GM12878 (cell line): ENCODE measurements around the gene ALPP. TPM values are rescaled to one million over a fixed set of nuclear protein-coding genes. Genes with fewer than 3 reads are reported as not detected.

ENCODE experiments used
- ATAC-seq: fragments of 200-7000 bp; cut with Tn5 transposase; 3 replicates; pipeline ENCODE4 v1.9.1; 2020; ENCODE audit warnings: mild to moderate bottlenecking, moderate library complexity
- BruUV-seq: library from RNA; stranded (reverse); fragments of 400-500 nt; replicated peaks from 2 replicates; lab custom pipeline; 2021; lab: Mats Ljungman, UMichigan
- CTCF ChIA-PET: fragments of 300-600 bp; sonication (Branson Sonifier 250); formaldehyde crosslinking; extraction: SDS; loops from one replicate; lab custom pipeline; 2021; ENCODE audit warnings: inconsistent platforms; lab: Yijun Ruan, JAX
- POLR2A ChIA-PET: fragments of 350-600 bp; formaldehyde crosslinking; extraction: SDS; loops from one replicate; lab custom pipeline; 2021; ENCODE audit warnings: inconsistent platforms; lab: Charles Lee
- RAD21 ChIA-PET: fragments of 300-600 bp; sonication (Branson Sonifier 250); formaldehyde crosslinking; loops from one replicate; lab custom pipeline; 2023; ENCODE audit warnings: antibody characterized with exemption; ENCODE audit not compliant: unreplicated experiment; lab: Charles Lee
- SMC1A ChIA-PET: fragments of 300-600 bp; sonication (Branson Sonifier 250); formaldehyde crosslinking; loops from one replicate; lab custom pipeline; 2023; ENCODE audit not compliant: unreplicated experiment, uncharacterized antibody; lab: Charles Lee
- DNase-seq: peaks from one replicate; pipeline ENCODE4 v3.0.0-alpha.2; 2011; ENCODE audit warnings: low read depth, low spot score
- FAIRE-seq: peaks from 3 replicates; lab custom pipeline; 2011; peaks lifted over from hg19 to GRCh38; lab: Jason Lieb, UNC
- H2AFZ ChIP-seq: 2 replicates; pipeline ENCODE4 v1.6.0; 2011; ENCODE audit warnings: low read depth, low read length, control low read depth; ENCODE audit not compliant: control insufficient read depth
- H3K27ac ChIP-seq: 2 replicates; pipeline ENCODE4 v1.5.1; 2011; ENCODE audit warnings: control low read depth; ENCODE audit not compliant: control insufficient read depth, insufficient read depth
- H3K27me3 ChIP-seq, 2 experiments: replicated peaks in 1 of 2; 2 replicates each; pipeline versions ENCODE4 v1.6.0 to v1.6.1; 2011; ENCODE audit warnings: low read length in 1 of 2; ENCODE audit not compliant: control insufficient read depth in 2 of 2, insufficient read depth in 2 of 2
- H3K36me3 ChIP-seq, 2 experiments: 2 replicates each; pipeline ENCODE4 v1.5.1; 2011; ENCODE audit warnings: low read length in 1 of 2; ENCODE audit not compliant: control insufficient read depth in 2 of 2, insufficient read depth in 2 of 2
- H3K4me1 ChIP-seq: 2 replicates; pipeline ENCODE4 v1.6.1; 2011; ENCODE audit warnings: mild to moderate bottlenecking, low read length, moderate library complexity, mixed read lengths; ENCODE audit not compliant: control insufficient read depth, insufficient read depth
- H3K4me2 ChIP-seq: 2 replicates; pipeline ENCODE4 v1.6.0; 2011; ENCODE audit warnings: control low read depth; ENCODE audit not compliant: control insufficient read depth, insufficient read depth
- H3K4me3 ChIP-seq: fragments of 200-600 bp; sonication (generic); 2 replicates; pipeline ENCODE4 v1.5.1; 2016
- H3K79me2 ChIP-seq: 2 replicates; pipeline ENCODE4 v1.6.0; 2011; ENCODE audit warnings: low read length; ENCODE audit not compliant: control insufficient read depth, insufficient read depth
- H3K9ac ChIP-seq: 2 replicates; pipeline ENCODE4 v1.8.0; 2011; ENCODE audit warnings: low read length, control low read depth, mixed read lengths; ENCODE audit not compliant: control insufficient read depth, insufficient read depth
- H3K9me3 ChIP-seq: replicated peaks from 3 replicates; pipeline ENCODE4 v1.5.1; 2011; ENCODE audit warnings: mild to moderate bottlenecking, low read length; ENCODE audit not compliant: control insufficient read depth, insufficient read depth
- H4K20me1 ChIP-seq: 2 replicates; pipeline ENCODE4 v1.6.0; 2011; ENCODE audit not compliant: control insufficient read depth, insufficient read depth
- BCL3 ChIP-seq: IDR thresholded peaks from 2 replicates; pipeline ENCODE4 v1.6.1; 2011; ENCODE audit warnings: borderline replicate concordance, low read depth, mild to moderate bottlenecking, moderate library complexity, low read length; ENCODE audit not compliant: insufficient read depth, poor library complexity, severe bottlenecking
- ETV6 ChIP-seq, 2 experiments: fragments of 450-650 bp in 1 of 2; IDR thresholded peaks in 1 of 2; conservative IDR thresholded peaks in 1 of 2; 2 replicates each; pipeline ENCODE4 v1.6.1; 2014; ENCODE audit warnings: antibody characterized with exemption in 1 of 2, borderline replicate concordance in 1 of 2, low read depth in 1 of 2, mild to moderate bottlenecking in 1 of 2, moderate library complexity in 1 of 2
- MTA2 ChIP-seq: fragments of 450-650 bp; IDR thresholded peaks from 2 replicates; pipeline ENCODE4 v1.6.1; 2016; ENCODE audit warnings: low read depth, mild to moderate bottlenecking, moderate library complexity
- MXI1 ChIP-seq: fragments of 150-350 bp; IDR thresholded peaks from 2 replicates; pipeline ENCODE4 v1.6.1; 2011; ENCODE audit warnings: low read depth, mild to moderate bottlenecking, inconsistent platforms, low read length, improper control_type of control experiment
- NKRF ChIP-seq: fragments of 450-650 bp; conservative IDR thresholded peaks from 2 replicates; pipeline ENCODE4 v1.6.1; 2017; ENCODE audit warnings: mild to moderate bottlenecking, moderate library complexity
- USF1 ChIP-seq: IDR thresholded peaks from 2 replicates; pipeline ENCODE4 v1.6.1; 2011; ENCODE audit warnings: borderline replicate concordance, low read depth, mild to moderate bottlenecking, moderate library complexity, mixed read lengths, low read length; ENCODE audit not compliant: insufficient read depth; ENCODE audit errors: extremely low read length
- ZSCAN29 ChIP-seq: fragments of 450-650 bp; IDR thresholded peaks from 2 replicates; pipeline ENCODE4 v1.6.1; 2017; ENCODE audit warnings: mild to moderate bottlenecking, moderate library complexity
- WGBS: methylation state at CpG from one replicate; pipeline ENCODE4 v1.1.6; 2016; ENCODE audit warnings: low lambda C conversion rate; ENCODE audit not compliant: insufficient replicate concordance, insufficient coverage; ENCODE audit errors: missing lambda C conversion rate; 5-methylcytosine and 5-hydroxymethylcytosine counted together
- in situ Hi-C: fragments of 300-500 bp; cut with MboI; formaldehyde crosslinking; loops from 9 replicates; pipeline ENCODE4 v1.14.3; 2018; ENCODE audit warnings: mixed read lengths
- intact Hi-C: fragments of 100-400 bp; cut with micrococcal nuclease; formaldehyde crosslinking; loops from one replicate; pipeline ENCODE4 v1.14.2; 2022; ENCODE audit not compliant: unreplicated experiment
- polyA plus RNA-seq, 11 experiments: library from polyadenylated mRNA; depleted of rRNA in 4 of 11; unstranded in 6 of 11; stranded (reverse) in 5 of 11; fragments of >200 nt; fragmentation: Nextera tagmentation in 4 of 11; fragmentation: Illumina TruSeq in 1 of 11; extraction: Ambion mirVana in 4 of 11; extraction: Trizol in 1 of 11; gene quantifications; 1 replicate in 1 of 11; 2 replicates in 10 of 11; pipeline versions ENCODE4 v1.2.1 to v1.2.3, GENCODE V29; 2011 to 2016; ENCODE audit warnings: inconsistent platforms in 2 of 11, missing spikeins in 2 of 11, low read depth in 1 of 11
- total RNA-seq, 4 experiments: library from RNA; depleted of rRNA in 3 of 4; stranded (reverse); fragments of >200 nt in 3 of 4; fragmentation: Illumina TruSeq in 1 of 4; extraction: Trizol in 1 of 4; gene quantifications; 2 replicates each; pipeline versions ENCODE4 v1.2.1 to v1.2.3, GENCODE V29; 2013 to 2021

Gene ALPP
- total and polyA plus RNA-seq, 10 of the 15 experiments (the other 5 are each of a cell fraction or from before 2014, with no cell fraction given) = 0.21 TPM; not detected in 9

- ATAC-seq (no peak), FAIRE-seq (no peak)
- no peaks in the 10 kb centered on the region for H3K79me2 ChIP-seq
- H3K27ac ChIP-seq = no peak overlapping the region
- POLR2A ChIA-PET = no interaction called here
- H3K4me1 ChIP-seq = no peaks in the 10 kb centered on the region
- TF ChIP-seq NKRF (no peak), ETV6 (conservative IDR thresholded peaks at IDR 0.05 in 1 of 2, IDR thresholded peaks at IDR 0.05 in 1 of 2; ENCODE audit: borderline replicate concordance in 1 of 2, low read depth in 1 of 2) (peak in 1 of 2 experiments; percentile 34; a peak in 1 of 4 replicates)
- TF ChIP-seq, all 136 proteins: peak for 1
- Histone ChIP-seq H3K4me3 (no peak overlapping the region), H3K36me3 (no peaks in the 10 kb centered on the region), H4K20me1 (no peaks in the 10 kb centered on the region), H3K9ac (no peak overlapping the region), H3K9me3 (no peaks in the 10 kb centered on the region), H3K27me3 (no peaks in the 10 kb centered on the region), H3K4me2 (no peak overlapping the region), H2AFZ (no peak overlapping the region)
- CTCF ChIA-PET = no interaction called here
- BruUV-seq = no TSS peak
- SMC1A ChIA-PET = interaction anchor here (1.1 kb wide), 1 partner anchor 29 kb away, joined by 3 read pairs; no protein-coding TSS in a partner anchor
- intact Hi-C loops = no loop called here
- no peak for DNase-seq
- in situ Hi-C loops = no loop called here
- RAD21 ChIA-PET = no interaction called here
- 18% methylated on average over 9 of the region's 9 CpGs for WGBS
Observed at GRCh38 chr2:232400256-232401015, 21.9 kb downstream of the ALPP start.

- no peak for FAIRE-seq
- intact Hi-C loops (no loop called here), in situ Hi-C loops (no loop called here)
- ChIA-PET POLR2A (no interaction called here), SMC1A (no interaction called here), CTCF (no interaction called here), RAD21 (no interaction called here)
- Histone ChIP-seq H3K9me3 (no peaks in the 10 kb centered on the region), H3K4me2 (no peak overlapping the region), H3K36me3 (no peaks in the 10 kb centered on the region), H3K9ac (no peak overlapping the region), H3K27me3 (no peaks in the 10 kb centered on the region), H3K27ac (no peak overlapping the region), H3K79me2 (no peaks in the 10 kb centered on the region), H2AFZ (no peak overlapping the region), H4K20me1 (no peaks in the 10 kb centered on the region), H3K4me1 (no peaks in the 10 kb centered on the region), H3K4me3 (no peak overlapping the region)
- BruUV-seq = no TSS peak
- 59% methylated on average over 3 of the region's 3 CpGs for WGBS
- no peak for DNase-seq
- no peak for ATAC-seq
- TF ChIP-seq BCL3 = no peak
- TF ChIP-seq MXI1 = no peak
- TF ChIP-seq USF1 = no peak
- TF ChIP-seq ZSCAN29 = no peak
- TF ChIP-seq MTA2 = no peak
Observed at GRCh38 chr2:232402518-232402917, 24.0 kb downstream of the ALPP start.
